Measurements from ENCODE around the gene CARS1.
"Not testable (repeated sequence)": the region's sequence is repeated elsewhere in the genome, so short reads cannot be mapped to it uniquely, and the experiment has no call there.

Gene CARS1

DNA sequence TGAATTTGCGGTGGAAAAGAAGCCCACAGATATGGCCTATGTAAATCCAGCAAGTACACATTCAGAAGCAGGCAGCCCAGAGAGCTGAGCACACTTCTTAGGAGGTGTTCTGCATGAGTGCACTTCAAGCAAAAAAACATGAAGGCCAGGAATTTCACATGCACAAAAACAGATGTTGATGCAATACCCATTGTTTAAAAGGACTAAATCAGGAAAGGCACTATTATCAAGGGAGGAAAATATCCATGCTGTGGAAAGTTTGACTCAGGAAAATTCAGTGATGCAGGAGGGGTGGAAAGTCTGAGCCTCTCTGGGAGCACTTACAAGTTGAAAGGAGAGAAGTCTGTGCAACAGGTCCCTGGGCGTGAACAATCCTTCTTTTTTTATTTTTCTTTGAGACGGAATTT, 15.8 kb upstream of the CARS1 start:
- Histone ChIP-seq H3K9ac (ENCODE audit: low read depth, low read length, poor library complexity, severe bottlenecking) (no peak overlapping the region), H3K79me2 (ENCODE audit: insufficient read depth, low read length) (no peaks in the 10 kb centered on the region), H3K4me1 (ENCODE audit: insufficient read depth, low read length, poor library complexity, severe bottlenecking) (no peaks in the 10 kb centered on the region), H3K9me2 (replicated peaks; ENCODE audit: low read depth, low read length) (no peaks in the 10 kb centered on the region), H4K20me1 (ENCODE audit: insufficient read depth, low read length, poor library complexity, severe bottlenecking) (no peaks in the 10 kb centered on the region), H3K4me2 (ENCODE audit: low read depth, low read length, poor library complexity, severe bottlenecking) (no peak overlapping the region), H3K4me3 (ENCODE audit: low read length, poor library complexity, severe bottlenecking) (no peak overlapping the region), H3K27me3 (ENCODE audit: insufficient read depth, low read length, poor library complexity, severe bottlenecking) (no peaks in the 10 kb centered on the region), H2AFZ (ENCODE audit: low read length) (no peak overlapping the region), H3F3A (ENCODE audit: low read depth) (no peaks in the 10 kb centered on the region), H3K9me3 (ENCODE audit: insufficient read depth, low read depth, low read length) (no peaks in the 10 kb centered on the region), H3K36me3 (ENCODE audit: insufficient read depth, low read length) (no peaks in the 10 kb centered on the region)
- TF ChIP-seq, protein P1, sequence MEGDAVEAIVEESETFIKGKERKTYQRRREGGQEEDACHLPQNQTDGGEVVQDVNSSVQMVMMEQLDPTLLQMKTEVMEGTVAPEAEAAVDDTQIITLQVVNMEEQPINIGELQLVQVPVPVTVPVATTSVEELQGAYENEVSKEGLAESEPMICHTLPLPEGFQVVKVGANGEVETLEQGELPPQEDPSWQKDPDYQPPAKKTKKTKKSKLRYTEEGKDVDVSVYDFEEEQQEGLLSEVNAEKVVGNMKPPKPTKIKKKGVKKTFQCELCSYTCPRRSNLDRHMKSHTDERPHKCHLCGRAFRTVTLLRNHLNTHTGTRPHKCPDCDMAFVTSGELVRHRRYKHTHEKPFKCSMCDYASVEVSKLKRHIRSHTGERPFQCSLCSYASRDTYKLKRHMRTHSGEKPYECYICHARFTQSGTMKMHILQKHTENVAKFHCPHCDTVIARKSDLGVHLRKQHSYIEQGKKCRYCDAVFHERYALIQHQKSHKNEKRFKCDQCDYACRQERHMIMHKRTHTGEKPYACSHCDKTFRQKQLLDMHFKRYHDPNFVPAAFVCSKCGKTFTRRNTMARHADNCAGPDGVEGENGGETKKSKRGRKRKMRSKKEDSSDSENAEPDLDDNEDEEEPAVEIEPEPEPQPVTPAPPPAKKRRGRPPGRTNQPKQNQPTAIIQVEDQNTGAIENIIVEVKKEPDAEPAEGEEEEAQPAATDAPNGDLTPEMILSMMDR (conservative IDR thresholded peaks at IDR 0.05; ENCODE audit: low read length), result no peak
- no peak for TF ChIP-seq EZH2phosphoT487 (IDR thresholded peaks at IDR 0.05; ENCODE audit: borderline replicate concordance)

DNA sequence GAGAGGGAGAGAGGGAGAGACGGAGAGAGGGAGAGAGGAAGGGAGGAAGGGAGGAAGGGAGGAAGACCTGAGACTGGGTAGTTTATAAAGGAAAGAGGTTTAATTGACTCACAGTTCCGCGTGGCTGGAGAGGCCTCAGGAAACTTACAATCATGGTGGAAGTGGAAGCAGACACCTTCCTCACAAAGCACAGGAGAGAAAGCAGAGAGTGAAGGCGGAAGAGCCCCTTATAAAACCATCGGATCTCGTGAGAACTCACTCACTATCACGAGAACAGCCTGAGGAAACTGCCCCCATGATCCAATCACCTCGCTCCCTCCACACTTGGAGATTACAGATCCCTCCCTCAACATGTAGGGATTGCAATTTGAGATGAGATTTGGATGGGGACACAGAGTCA, 12.2 kb upstream of the CARS1 start:
- Histone ChIP-seq H3K36me3 (ENCODE audit: insufficient read depth, low read length) (no peaks in the 10 kb centered on the region), H4K20me1 (ENCODE audit: insufficient read depth, low read length, poor library complexity, severe bottlenecking) (no peaks in the 10 kb centered on the region), H3K27me3 (ENCODE audit: insufficient read depth, low read length, poor library complexity, severe bottlenecking) (no peaks in the 10 kb centered on the region), H3K9ac (ENCODE audit: low read depth, low read length, poor library complexity, severe bottlenecking) (no peak overlapping the region), H3K79me2 (ENCODE audit: insufficient read depth, low read length) (no peaks in the 10 kb centered on the region), H3K4me3 (ENCODE audit: low read length, poor library complexity, severe bottlenecking) (no peak overlapping the region), H3K9me3 (ENCODE audit: insufficient read depth, low read depth, low read length) (no peaks in the 10 kb centered on the region), H3K9me2 (replicated peaks; ENCODE audit: low read depth, low read length) (no peaks in the 10 kb centered on the region), H2AFZ (ENCODE audit: low read length) (no peak overlapping the region), H3K4me2 (ENCODE audit: low read depth, low read length, poor library complexity, severe bottlenecking) (no peak overlapping the region), H3F3A (ENCODE audit: low read depth) (no peaks in the 10 kb centered on the region), H3K4me1 (ENCODE audit: insufficient read depth, low read length, poor library complexity, severe bottlenecking) (no peaks in the 10 kb centered on the region)
- TF ChIP-seq, protein P1 (conservative IDR thresholded peaks at IDR 0.05; ENCODE audit: low read length), result no peak
- no peak for TF ChIP-seq EZH2phosphoT487 (IDR thresholded peaks at IDR 0.05; ENCODE audit: borderline replicate concordance)

DNA sequence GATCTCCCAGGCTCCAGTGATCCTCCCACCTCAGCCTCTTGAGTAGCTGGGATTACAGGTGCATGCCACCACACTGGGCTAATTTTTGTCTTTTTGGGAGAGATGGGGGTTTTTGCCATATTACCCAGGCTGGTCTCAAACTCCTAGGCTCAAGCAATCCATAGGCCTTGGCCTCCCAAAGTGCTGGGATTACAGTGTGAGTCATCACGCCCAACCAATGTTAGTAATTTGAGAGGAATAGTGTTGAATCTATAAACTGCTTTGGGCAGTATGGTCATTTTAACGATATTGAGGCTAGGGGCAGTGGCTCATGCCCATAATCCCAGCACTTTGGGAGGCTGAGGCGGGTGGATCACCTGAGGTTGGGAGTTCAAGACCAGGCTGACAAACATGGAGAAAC, 9.1 kb upstream of the CARS1 start:
- not testable (repeated sequence) for H3F3A ChIP-seq (ENCODE audit: low read depth); H4K20me1 ChIP-seq (ENCODE audit: insufficient read depth, low read length, poor library complexity, severe bottlenecking); H3K36me3 ChIP-seq (ENCODE audit: insufficient read depth, low read length); H2AFZ ChIP-seq (ENCODE audit: low read length); H3K9ac ChIP-seq (ENCODE audit: low read depth, low read length, poor library complexity, severe bottlenecking); H3K9me2 ChIP-seq (replicated peaks; ENCODE audit: low read depth, low read length); H3K27me3 ChIP-seq (ENCODE audit: insufficient read depth, low read length, poor library complexity, severe bottlenecking); H3K79me2 ChIP-seq (ENCODE audit: insufficient read depth, low read length); H3K9me3 ChIP-seq (ENCODE audit: insufficient read depth, low read depth, low read length); H3K4me3 ChIP-seq (ENCODE audit: low read length, poor library complexity, severe bottlenecking); H3K4me2 ChIP-seq (ENCODE audit: low read depth, low read length, poor library complexity, severe bottlenecking); H3K4me1 ChIP-seq (ENCODE audit: insufficient read depth, low read length, poor library complexity, severe bottlenecking)

DNA sequence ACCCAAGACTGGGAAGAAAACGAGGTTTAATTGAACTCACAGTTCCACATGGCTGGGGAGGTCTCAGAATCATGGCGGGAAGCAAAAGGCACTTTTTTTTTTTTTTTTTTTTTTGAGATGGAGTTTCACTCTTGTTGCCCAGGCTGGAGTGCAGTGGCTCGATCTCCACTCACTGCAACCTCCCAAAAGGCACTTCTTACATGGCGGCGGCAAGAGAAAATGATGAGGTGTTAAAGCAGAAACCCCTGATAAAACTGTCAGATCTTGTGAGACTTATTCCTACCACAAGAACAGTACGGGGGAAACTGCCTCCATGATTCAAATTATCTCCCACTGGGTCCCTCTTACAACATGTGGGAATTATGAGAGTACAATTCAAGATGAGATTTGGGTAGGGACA, 7.5 kb upstream of the CARS1 start:
- not testable (repeated sequence) for H3K79me2 ChIP-seq (ENCODE audit: insufficient read depth, low read length); H3K9ac ChIP-seq (ENCODE audit: low read depth, low read length, poor library complexity, severe bottlenecking); H3F3A ChIP-seq (ENCODE audit: low read depth); H3K4me1 ChIP-seq (ENCODE audit: insufficient read depth, low read length, poor library complexity, severe bottlenecking); H3K9me3 ChIP-seq (ENCODE audit: insufficient read depth, low read depth, low read length); H4K20me1 ChIP-seq (ENCODE audit: insufficient read depth, low read length, poor library complexity, severe bottlenecking); H3K4me3 ChIP-seq (ENCODE audit: low read length, poor library complexity, severe bottlenecking); H2AFZ ChIP-seq (ENCODE audit: low read length); H3K9me2 ChIP-seq (replicated peaks; ENCODE audit: low read depth, low read length); H3K27me3 ChIP-seq (ENCODE audit: insufficient read depth, low read length, poor library complexity, severe bottlenecking); H3K4me2 ChIP-seq (ENCODE audit: low read depth, low read length, poor library complexity, severe bottlenecking); H3K36me3 ChIP-seq (ENCODE audit: insufficient read depth, low read length)

DNA sequence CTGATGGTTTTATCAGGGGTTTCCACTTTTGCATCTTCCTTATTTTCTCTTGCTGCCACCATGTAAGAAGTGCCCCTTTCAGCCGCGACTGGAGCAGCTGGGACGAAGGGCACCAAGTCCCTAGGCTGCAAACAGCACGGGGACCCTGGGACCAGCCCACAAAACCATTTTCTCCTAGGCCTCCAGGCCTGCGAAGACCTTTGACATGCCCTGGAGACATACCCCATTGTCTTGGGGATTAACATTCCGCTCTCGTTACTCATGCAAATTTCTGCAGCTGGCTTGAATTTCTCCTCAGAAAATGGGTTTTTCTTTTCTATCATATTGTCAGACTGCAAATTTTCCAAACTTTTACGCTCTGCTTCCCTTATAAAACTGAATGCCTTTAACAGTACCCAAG, 6.7 kb upstream of the CARS1 start:
- H3K4me1 ChIP-seq (ENCODE audit: insufficient read depth, low read length, poor library complexity, severe bottlenecking); H3K27me3 ChIP-seq (ENCODE audit: insufficient read depth, low read length, poor library complexity, severe bottlenecking); H3K9me2 ChIP-seq (replicated peaks; ENCODE audit: low read depth, low read length); H3K9me3 ChIP-seq (ENCODE audit: insufficient read depth, low read depth, low read length); H4K20me1 ChIP-seq (ENCODE audit: insufficient read depth, low read length, poor library complexity, severe bottlenecking); H3K4me3 ChIP-seq (ENCODE audit: low read length, poor library complexity, severe bottlenecking); H3K9ac ChIP-seq (ENCODE audit: low read depth, low read length, poor library complexity, severe bottlenecking); H2AFZ ChIP-seq (ENCODE audit: low read length); H3K79me2 ChIP-seq (ENCODE audit: insufficient read depth, low read length); H3K36me3 ChIP-seq (ENCODE audit: insufficient read depth, low read length); H3K4me2 ChIP-seq (ENCODE audit: low read depth, low read length, poor library complexity, severe bottlenecking); H3F3A ChIP-seq (ENCODE audit: low read depth): not testable (repeated sequence)

DNA sequence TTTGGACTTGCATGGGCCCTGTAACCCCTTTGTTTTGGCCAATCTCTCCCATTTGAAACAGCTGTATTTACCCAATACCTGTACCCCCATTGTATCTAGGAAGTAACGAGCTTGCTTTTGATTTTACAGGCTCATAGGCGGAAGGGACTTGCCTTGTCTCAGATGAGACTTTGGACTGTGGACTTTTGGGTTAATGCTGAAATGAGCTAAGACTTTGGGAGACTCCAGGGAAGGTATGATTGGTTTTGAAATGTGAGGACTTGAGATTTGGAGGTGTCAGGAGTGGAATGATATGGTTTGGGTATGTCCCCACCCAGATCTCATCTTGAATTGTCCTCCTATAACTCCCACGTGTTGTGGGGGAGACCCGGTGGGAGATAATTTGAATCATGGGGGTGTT, 6.2 kb upstream of the CARS1 start:
- not testable (repeated sequence) for H3K4me1 ChIP-seq (ENCODE audit: insufficient read depth, low read length, poor library complexity, severe bottlenecking); H3K36me3 ChIP-seq (ENCODE audit: insufficient read depth, low read length); H3K4me2 ChIP-seq (ENCODE audit: low read depth, low read length, poor library complexity, severe bottlenecking)

More for the DNA sequence above, 6.2 kb upstream of the CARS1 start:
- not testable (repeated sequence) for H3K9ac ChIP-seq (ENCODE audit: low read depth, low read length, poor library complexity, severe bottlenecking); H3K79me2 ChIP-seq (ENCODE audit: insufficient read depth, low read length); H3K9me3 ChIP-seq (ENCODE audit: insufficient read depth, low read depth, low read length); H3F3A ChIP-seq (ENCODE audit: low read depth); H4K20me1 ChIP-seq (ENCODE audit: insufficient read depth, low read length, poor library complexity, severe bottlenecking); H3K4me3 ChIP-seq (ENCODE audit: low read length, poor library complexity, severe bottlenecking); H2AFZ ChIP-seq (ENCODE audit: low read length); H3K9me2 ChIP-seq (replicated peaks; ENCODE audit: low read depth, low read length); H3K27me3 ChIP-seq (ENCODE audit: insufficient read depth, low read length, poor library complexity, severe bottlenecking)
